ENCODE data around the gene PRKCH.

The PRKCH gene

GRCh38 chr14:61533513-61534255 is 212.3 kb downstream of the PRKCH start:
- DNase-seq = no peak

GRCh38 chr14:61535032-61535431 is 213.7 kb downstream of the PRKCH start:
- no peak for DNase-seq

- DNase-seq = no peak
These were observed 214.1 kb downstream of the PRKCH start for GRCh38 chr14:61535458-61535857.

- no peak for DNase-seq
These were observed 215.5 kb downstream of the PRKCH start for GRCh38 chr14:61536661-61537562.

DNA sequence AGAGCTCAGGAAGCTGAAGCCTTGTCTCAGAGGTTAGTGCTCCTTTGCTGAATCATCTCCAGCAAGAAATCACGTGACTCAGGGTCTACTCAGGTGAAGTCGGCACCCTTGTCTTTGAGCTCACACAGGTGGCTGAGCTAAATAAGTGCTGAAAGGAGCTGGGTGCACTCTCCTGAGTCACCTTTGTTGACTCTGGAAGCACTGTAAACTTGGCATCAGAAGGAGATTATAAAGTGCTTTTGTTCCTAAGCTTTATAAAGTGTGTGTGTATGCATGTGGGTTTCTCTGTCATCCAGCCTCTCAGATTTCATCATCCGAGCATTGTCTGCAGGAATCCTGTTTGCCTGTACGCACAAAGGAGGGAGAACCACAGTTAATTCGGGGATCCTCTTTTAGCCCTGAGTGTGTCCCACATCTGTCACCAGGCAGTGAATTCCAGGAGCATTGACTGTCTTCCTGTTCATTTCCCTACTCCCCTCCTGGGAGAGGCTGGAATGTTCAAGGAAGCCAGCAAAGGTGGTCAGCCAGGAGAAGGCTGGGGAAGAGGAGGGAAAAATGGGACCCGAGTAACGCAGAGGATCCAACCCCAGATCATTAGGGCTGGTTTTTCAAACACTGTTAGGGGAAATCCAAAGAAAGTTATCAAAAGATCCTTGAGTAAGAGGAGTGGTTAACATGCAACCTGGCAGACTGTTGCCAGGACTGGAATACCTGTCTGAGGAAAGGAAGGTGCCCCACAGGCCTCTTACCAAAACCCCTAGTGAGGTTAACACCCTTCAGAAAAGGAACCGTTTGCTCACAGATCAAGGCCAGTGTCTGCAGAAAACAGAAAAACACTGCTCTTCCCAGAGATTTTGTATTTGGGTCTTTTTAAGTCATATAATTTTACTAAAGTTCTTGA is 216.4 kb downstream of the PRKCH start:
- peak; percentile 81 for DNase-seq

- no peak for DNase-seq
These were observed 217.2 kb downstream of the PRKCH start for GRCh38 chr14:61538464-61539022.

DNA sequence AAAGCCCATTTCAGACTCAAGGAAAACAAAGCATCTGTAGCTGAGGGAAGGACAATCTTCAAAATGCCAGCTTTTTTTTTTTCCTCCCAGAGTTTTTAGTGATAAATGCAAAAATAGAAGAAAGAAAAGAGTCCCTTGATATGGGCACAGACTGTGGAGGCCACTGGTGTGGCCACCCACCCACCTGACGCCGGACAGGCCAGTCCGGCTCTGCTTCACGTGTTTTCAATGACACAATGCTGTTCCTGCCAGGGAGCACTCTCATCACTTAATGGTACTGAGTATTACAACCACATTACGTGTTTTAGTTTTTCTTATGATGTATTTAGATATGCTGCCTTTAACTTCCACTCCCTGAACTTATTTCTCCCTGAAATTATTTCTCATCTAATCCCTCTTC is 218.3 kb downstream of the PRKCH start:
- DNase-seq = no peak

GRCh38 chr14:61540931-61541330 is 219.6 kb downstream of the PRKCH start:
- DNase-seq = no peak

DNA sequence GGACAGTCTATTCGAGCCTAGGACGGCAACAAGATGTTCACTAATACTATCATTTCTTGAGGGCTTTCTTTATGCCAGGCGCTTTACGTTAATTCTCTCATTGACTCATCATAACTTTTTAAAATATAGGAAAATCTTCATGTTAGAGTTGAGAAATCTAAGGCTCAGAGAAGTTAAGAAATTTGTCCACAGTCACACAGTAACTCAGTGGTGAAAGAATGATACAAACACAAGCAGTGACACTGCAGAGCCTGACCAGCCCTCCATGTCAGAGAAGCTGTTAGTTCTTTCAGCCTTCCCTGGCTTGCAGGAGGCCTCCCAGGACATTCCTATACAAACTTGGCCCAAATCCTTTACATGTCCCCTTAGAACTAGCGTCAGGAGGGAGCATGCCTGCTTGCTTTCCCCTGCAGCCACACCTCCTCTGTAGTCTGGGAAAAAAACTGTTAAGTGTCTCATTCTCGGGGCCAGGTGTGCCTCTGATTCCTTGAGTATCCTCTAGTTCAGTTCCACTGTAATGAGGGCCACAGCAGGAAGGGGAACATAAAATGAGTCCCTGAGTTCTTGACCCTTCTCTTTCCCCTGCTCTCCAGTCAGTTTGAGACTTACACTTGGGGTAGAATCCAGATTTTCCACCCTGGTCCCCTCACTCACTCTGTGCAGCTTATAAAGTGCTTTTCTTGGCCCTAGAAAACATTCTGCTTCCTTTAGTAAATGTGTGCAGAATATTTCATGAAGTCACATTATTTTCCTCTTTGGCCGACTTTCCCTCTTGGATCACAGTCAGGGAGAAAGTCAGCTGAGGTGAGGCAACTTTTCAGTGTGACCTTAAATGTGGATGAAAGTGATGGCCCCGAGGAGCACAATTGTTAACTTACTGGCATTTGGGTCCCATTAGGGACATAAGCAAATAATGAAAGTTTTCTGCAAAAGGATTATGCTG is 221.7 kb downstream of the PRKCH start:
- peak; percentile 38 for DNase-seq

- no peak for DNase-seq
These were observed 222.6 kb downstream of the PRKCH start for GRCh38 chr14:61543946-61544345.

GRCh38 chr14:61544448-61545330 is 223.3 kb downstream of the PRKCH start:
- DNase-seq = no peak

DNA sequence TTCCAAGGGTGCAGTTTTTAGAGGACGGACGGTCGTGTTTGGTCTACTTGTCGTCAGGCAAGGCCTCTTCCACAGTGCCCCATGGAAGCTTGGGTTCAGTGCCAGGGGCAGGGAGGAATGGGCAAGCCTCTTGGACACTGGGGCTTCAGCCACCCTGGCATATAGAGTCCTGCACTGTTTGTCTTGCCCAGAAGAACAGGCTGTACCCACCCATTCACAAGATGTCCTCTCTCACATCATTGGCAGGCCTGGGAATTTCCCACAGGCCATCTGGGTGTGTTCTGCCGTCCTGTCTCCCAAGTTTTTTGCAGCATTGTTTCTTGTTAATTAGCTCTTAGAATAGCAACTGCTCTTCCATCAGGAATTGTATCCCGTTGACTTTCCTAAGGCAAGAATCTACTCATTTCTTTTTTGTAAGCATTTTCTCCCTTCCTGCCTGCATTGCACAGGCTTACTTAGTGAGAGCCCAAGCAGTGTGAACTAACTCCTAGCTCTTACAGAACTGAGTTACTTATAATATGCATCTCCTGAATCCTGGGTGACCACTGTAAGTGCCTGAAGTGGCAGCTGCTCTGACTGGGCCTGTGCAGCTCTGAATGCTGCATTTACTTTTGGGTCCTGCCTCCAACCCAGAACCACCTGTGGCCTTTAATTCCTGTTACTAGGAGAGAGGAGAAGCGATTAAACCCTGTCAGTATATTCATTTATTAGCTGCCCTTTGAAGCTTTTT is 224.5 kb downstream of the PRKCH start:
- no peak for DNase-seq

DNA sequence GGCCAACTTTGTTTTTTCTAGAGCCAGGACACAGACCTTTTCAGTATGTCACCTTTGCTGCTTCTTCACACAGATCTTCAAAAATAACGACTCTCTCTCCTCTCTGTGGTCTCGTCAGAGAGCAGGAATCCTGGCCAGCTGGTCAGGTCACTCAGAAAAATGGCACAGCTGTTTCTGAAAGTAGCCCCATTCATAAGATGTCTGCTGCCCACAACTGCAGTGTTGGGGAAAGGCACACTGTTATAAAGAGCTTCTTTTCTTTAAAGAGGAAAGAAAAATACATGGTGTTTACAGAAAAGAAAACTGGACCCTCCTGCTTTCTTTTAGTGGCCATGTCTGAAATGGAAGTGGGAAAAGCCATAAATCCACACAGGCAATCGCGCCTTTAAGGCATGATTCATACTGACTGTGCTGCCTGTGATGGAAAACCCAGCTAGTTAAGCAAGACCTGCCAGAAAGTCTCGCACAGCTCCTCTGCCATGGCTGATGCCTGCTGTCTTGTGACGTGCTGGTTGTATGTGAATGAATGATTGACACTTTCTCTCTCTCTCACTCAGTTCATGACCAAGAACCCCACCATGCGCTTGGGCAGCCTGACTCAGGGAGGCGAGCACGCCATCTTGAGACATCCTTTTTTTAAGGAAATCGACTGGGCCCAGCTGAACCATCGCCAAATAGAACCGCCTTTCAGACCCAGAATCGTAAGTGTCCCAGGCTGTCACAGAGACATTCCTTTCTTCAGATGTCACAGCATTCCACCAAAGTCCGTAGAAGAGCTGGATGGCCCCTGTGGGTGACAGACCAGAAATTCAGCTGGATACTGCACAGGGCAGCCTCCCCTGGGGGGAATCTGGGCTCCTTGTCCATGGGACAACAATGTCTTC is 226.0 kb downstream of the PRKCH start:
- peak; percentile 83 for DNase-seq

- DNase-seq = peak; percentile 74
These were observed 228.0 kb downstream of the PRKCH start for GRCh38 chr14:61549425-61549824.

- DNase-seq = no peak
These were observed 230.0 kb downstream of the PRKCH start for GRCh38 chr14:61551384-61551783.

DNA sequence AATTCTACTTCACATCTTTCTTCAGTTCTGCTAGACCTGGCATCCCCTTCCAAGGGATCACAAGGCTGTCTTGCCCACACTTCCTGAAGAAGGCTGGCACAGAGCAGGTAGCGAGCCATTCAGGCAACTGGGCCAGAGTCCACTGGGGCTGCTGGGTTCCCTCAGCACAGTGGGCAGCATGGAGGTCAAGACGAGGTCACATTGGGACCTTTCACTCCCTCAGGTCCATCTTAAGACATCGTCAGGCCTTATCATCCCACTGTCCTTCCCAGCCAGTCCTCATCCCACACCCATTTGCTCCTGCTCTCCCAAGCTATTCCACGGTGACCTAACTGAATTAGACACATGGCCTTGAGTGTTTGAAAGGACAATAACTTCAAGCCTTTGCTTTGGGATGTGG is 230.9 kb downstream of the PRKCH start:
- DNase-seq = no peak

- peak; percentile 100 for DNase-seq
These were observed 232.6 kb downstream of the PRKCH start for GRCh38 chr14:61553730-61554641.
